H9 (cell line): ENCODE results near the gene PARD3. TPM values are rescaled to one million over a fixed set of nuclear protein-coding genes. Genes with fewer than 3 reads are reported as not detected.

Experiments
- DNase-seq: peaks from one replicate; pipeline ENCODE4 v3.0.0-alpha.2; 2017
- H2AFZ ChIP-seq: one replicate; pipeline ENCODE4 v1.6.1; 2013; ENCODE audit warnings: mild to moderate bottlenecking, low read length, control low read depth, moderate library complexity
- H2AK5ac ChIP-seq: 2 replicates; pipeline ENCODE4 v1.6.1; 2013; ENCODE audit warnings: low read length, control low read depth, mixed read lengths; ENCODE audit not compliant: insufficient read length
- H2BK120ac ChIP-seq: one replicate; pipeline ENCODE4 v1.6.1; 2013; ENCODE audit warnings: low read depth, mild to moderate bottlenecking, low read length, control low read depth, inconsistent platforms; ENCODE audit not compliant: poor library complexity, severe bottlenecking
- H2BK12ac ChIP-seq: 2 replicates; pipeline ENCODE4 v1.6.1; 2013; ENCODE audit warnings: low read length, control low read depth, mixed read lengths, low read depth; ENCODE audit not compliant: insufficient read length
- H2BK15ac ChIP-seq: 2 replicates; pipeline ENCODE4 v1.6.1; 2013; ENCODE audit warnings: low read depth, low read length, control low read depth
- H2BK20ac ChIP-seq: one replicate; pipeline ENCODE4 v1.6.1; 2013; ENCODE audit warnings: low read depth, mild to moderate bottlenecking, low read length, control low read depth, inconsistent platforms; ENCODE audit not compliant: poor library complexity, severe bottlenecking
- H2BK5ac ChIP-seq: 2 replicates; pipeline ENCODE4 v1.6.1; 2013; ENCODE audit warnings: low read length, control low read depth, mixed read lengths; ENCODE audit not compliant: insufficient read length
- H3K14ac ChIP-seq: 2 replicates; pipeline ENCODE4 v1.6.1; 2013; ENCODE audit warnings: low read length, control low read depth; ENCODE audit not compliant: insufficient read depth
- H3K18ac ChIP-seq: 2 replicates; pipeline ENCODE4 v1.6.1; 2013; ENCODE audit warnings: low read depth, mild to moderate bottlenecking, mixed read lengths, low read length, control low read depth; ENCODE audit not compliant: insufficient read length
- H3K23ac ChIP-seq: 2 replicates; pipeline ENCODE4 v1.6.1; 2013; ENCODE audit warnings: low read length, control low read depth, mixed read lengths, low read depth; ENCODE audit not compliant: insufficient read length
- H3K23me2 ChIP-seq: 2 replicates; pipeline ENCODE4 v1.6.1; 2013; ENCODE audit warnings: low read depth, mild to moderate bottlenecking, mixed read lengths, low read length, control low read depth; ENCODE audit not compliant: insufficient read length, poor library complexity, severe bottlenecking
- H3K27ac ChIP-seq: 2 replicates; pipeline ENCODE4 v1.5.1; 2013; ENCODE audit warnings: low read length, control low read depth, mixed read lengths, low read depth; ENCODE audit not compliant: insufficient read length
- H3K27me3 ChIP-seq: 2 replicates; pipeline ENCODE4 v1.6.1; 2013; ENCODE audit warnings: low read length, control low read depth, inconsistent platforms; ENCODE audit not compliant: insufficient read depth
- H3K4ac ChIP-seq: 2 replicates; pipeline ENCODE4 v1.6.1; 2013; ENCODE audit warnings: low read depth, mild to moderate bottlenecking, control low read depth, inconsistent platforms, low read length, moderate library complexity
- H3K4me1 ChIP-seq: 2 replicates; pipeline ENCODE4 v1.6.1; 2013; ENCODE audit warnings: low read length, control low read depth, inconsistent platforms; ENCODE audit not compliant: insufficient read depth
- H3K4me2 ChIP-seq: 2 replicates; pipeline ENCODE4 v1.6.1; 2013; ENCODE audit warnings: low read length, control low read depth, mixed read lengths; ENCODE audit not compliant: insufficient read length, insufficient read depth
- H3K56ac ChIP-seq: 2 replicates; pipeline ENCODE4 v1.6.1; 2013; ENCODE audit warnings: low read depth, mild to moderate bottlenecking, mixed read lengths, low read length, control low read depth; ENCODE audit not compliant: insufficient read length
- H3K79me1 ChIP-seq: 2 replicates; pipeline ENCODE4 v1.6.1; 2013; ENCODE audit warnings: low read depth, mild to moderate bottlenecking, moderate library complexity, low read length, control low read depth, inconsistent platforms; ENCODE audit not compliant: insufficient read depth, poor library complexity, severe bottlenecking
- H3K79me2 ChIP-seq: 2 replicates; pipeline ENCODE4 v1.6.1; 2013; ENCODE audit warnings: low read length, control low read depth, inconsistent platforms; ENCODE audit not compliant: insufficient read depth
- H3K9ac ChIP-seq: 2 replicates; pipeline ENCODE4 v1.6.1; 2013; ENCODE audit warnings: low read length, control low read depth, mixed read lengths; ENCODE audit not compliant: insufficient read length; ENCODE audit errors: extremely low read depth
- H3K9me3 ChIP-seq: one replicate; pipeline ENCODE4 v1.6.1; 2013; ENCODE audit warnings: low read depth, low read length, inconsistent platforms; ENCODE audit not compliant: control insufficient read depth
- H3T11ph ChIP-seq: one replicate; pipeline ENCODE4 v1.6.1; 2013; ENCODE audit warnings: mild to moderate bottlenecking, low read length, control low read depth, inconsistent platforms
- H4K20me1 ChIP-seq: one replicate; pipeline ENCODE4 v1.6.1; 2013; ENCODE audit not compliant: control insufficient read depth, insufficient read length, insufficient read depth
- H4K5ac ChIP-seq: 2 replicates; pipeline ENCODE4 v1.6.1; 2013; ENCODE audit warnings: low read depth, mild to moderate bottlenecking, mixed read lengths, low read length, control low read depth; ENCODE audit not compliant: insufficient read length
- H4K8ac ChIP-seq: replicated peaks from 2 replicates; pipeline ENCODE4 v1.6.1; 2013; ENCODE audit warnings: low read length, control low read depth, mixed read lengths, low read depth; ENCODE audit not compliant: insufficient read length
- H4K91ac ChIP-seq: 2 replicates; pipeline ENCODE4 v1.6.1; 2013; ENCODE audit warnings: low read depth, mild to moderate bottlenecking, moderate library complexity, mixed read lengths, low read length, control low read depth; ENCODE audit not compliant: insufficient read length
- H3K27ac Mint-ChIP-seq, 3 experiments: 2 replicates in 2 of 3; 3 replicates in 1 of 3; pipeline ENCODE4 v1.8.0; 2020 to 2021; ENCODE audit warnings: mixed read lengths in 3 of 3, mild to moderate bottlenecking in 1 of 3, moderate library complexity in 1 of 3
- H3K27me3 Mint-ChIP-seq: 2 replicates; pipeline ENCODE4 v1.8.0; 2021; ENCODE audit warnings: low read depth, mild to moderate bottlenecking, moderate library complexity, mixed read lengths
- H3K36me3 Mint-ChIP-seq, 3 experiments: 2 replicates in 2 of 3; 3 replicates in 1 of 3; pipeline ENCODE4 v1.8.0; 2020 to 2021; ENCODE audit warnings: low read depth in 3 of 3, mixed read lengths in 3 of 3; ENCODE audit not compliant: insufficient read depth in 1 of 3
- H3K4me1 Mint-ChIP-seq, 2 experiments: 2 replicates each; pipeline ENCODE4 v1.8.0; 2020; ENCODE audit warnings: mixed read lengths in 2 of 2
- H3K4me3 Mint-ChIP-seq, 2 experiments: 2 replicates in 1 of 2; 3 replicates in 1 of 2; pipeline ENCODE4 v1.8.0; 2020 to 2021; ENCODE audit warnings: mild to moderate bottlenecking in 2 of 2, mixed read lengths in 2 of 2, moderate library complexity in 1 of 2
- H3K9me3 Mint-ChIP-seq, 2 experiments: 2 replicates in 1 of 2; 3 replicates in 1 of 2; pipeline ENCODE4 v1.8.0; 2020; ENCODE audit warnings: mild to moderate bottlenecking in 2 of 2, mixed read lengths in 2 of 2, moderate library complexity in 1 of 2
- CTCF ChIP-seq: fragments of 200-600 bp; sonication (generic); conservative IDR thresholded peaks from 3 replicates; pipeline ENCODE4 v1.8.0; 2021; ENCODE audit warnings: antibody characterized with exemption, mild to moderate bottlenecking
- WGBS: extraction: QIAGEN DNeasy Blood & Tissue Kit; methylation state at CpG from one replicate; pipeline ENCODE4 v1.1.7; 2013; ENCODE audit warnings: missing lambda C conversion rate, low lambda C conversion rate, mixed read lengths; ENCODE audit not compliant: insufficient read length; ENCODE audit errors: extremely low coverage; 5-methylcytosine and 5-hydroxymethylcytosine counted together
- total RNA-seq: library from RNA; stranded (reverse); gene quantifications from 2 replicates; pipeline ENCODE4 v1.2.1, GENCODE V29; 2021

Gene PARD3
- total RNA-seq, 1 experiment from 2014 or later = 44.7 TPM

GRCh38 chr10:34504534-34504933, 310.6 kb downstream of the PARD3 start:
- Histone ChIP-seq H4K20me1 (no peaks in the 10 kb centered on the region), H3K9ac (no peak overlapping the region), H3K79me1 (no peaks in the 10 kb centered on the region), H3K18ac (no peak overlapping the region), H2BK20ac (no peak overlapping the region), H3K27ac (no peak overlapping the region), H3K56ac (no peak overlapping the region), H3K4me2 (no peak overlapping the region), H3K23ac (no peak overlapping the region), H3K14ac (no peak overlapping the region), H2BK5ac (no peak overlapping the region), H4K5ac (no peak overlapping the region), H3K27me3 (no peaks in the 10 kb centered on the region), H2AFZ (no peak overlapping the region), H3K4me1 (no peaks in the 10 kb centered on the region; the same call in 1 of the 2 replicates), H2BK15ac (no peak overlapping the region), H2AK5ac (no peak overlapping the region), H2BK12ac (no peak overlapping the region), H3T11ph (no peak overlapping the region), H4K8ac (no peak overlapping the region), H3K4ac (no peak overlapping the region), H3K9me3 (no peaks in the 10 kb centered on the region), H4K91ac (no peak overlapping the region), H3K79me2 (peaks cover 2% of the 10 kb centered on the region; the same call in 1 of the 2 replicates), H3K23me2 (no peaks in the 10 kb centered on the region), H2BK120ac (no peak overlapping the region)
- H3K4me1 Mint-ChIP-seq = peaks cover 22 to 39% of the 10 kb centered on the region in 2 experiments
- no peak overlapping the region for H3K4me3 Mint-ChIP-seq
- H3K27ac Mint-ChIP-seq = peak overlapping the region; percentile 23 to 79 (median 73); a peak in 5 of 7 replicates
- no CpG with 5 or more reads among the region's 3 CpGs for WGBS
- no peak for DNase-seq
- no peaks in the 10 kb centered on the region for H3K9me3 Mint-ChIP-seq
- TF ChIP-seq CTCF = no peak
- H3K36me3 Mint-ChIP-seq = peaks cover 0 to 7% (median 5%) of the 10 kb centered on the region in 3 experiments; a peak in 2 of 7 replicates
- no peaks in the 10 kb centered on the region for H3K27me3 Mint-ChIP-seq
